Measurements from ENCODE around the gene FAM222A. TPM values are rescaled to one million over a fixed set of nuclear protein-coding genes. Genes with fewer than 3 reads are reported as not detected.

The FAM222A gene
- total RNA-seq, 1 experiment from 2014 or later = 2.8 TPM

DNA sequence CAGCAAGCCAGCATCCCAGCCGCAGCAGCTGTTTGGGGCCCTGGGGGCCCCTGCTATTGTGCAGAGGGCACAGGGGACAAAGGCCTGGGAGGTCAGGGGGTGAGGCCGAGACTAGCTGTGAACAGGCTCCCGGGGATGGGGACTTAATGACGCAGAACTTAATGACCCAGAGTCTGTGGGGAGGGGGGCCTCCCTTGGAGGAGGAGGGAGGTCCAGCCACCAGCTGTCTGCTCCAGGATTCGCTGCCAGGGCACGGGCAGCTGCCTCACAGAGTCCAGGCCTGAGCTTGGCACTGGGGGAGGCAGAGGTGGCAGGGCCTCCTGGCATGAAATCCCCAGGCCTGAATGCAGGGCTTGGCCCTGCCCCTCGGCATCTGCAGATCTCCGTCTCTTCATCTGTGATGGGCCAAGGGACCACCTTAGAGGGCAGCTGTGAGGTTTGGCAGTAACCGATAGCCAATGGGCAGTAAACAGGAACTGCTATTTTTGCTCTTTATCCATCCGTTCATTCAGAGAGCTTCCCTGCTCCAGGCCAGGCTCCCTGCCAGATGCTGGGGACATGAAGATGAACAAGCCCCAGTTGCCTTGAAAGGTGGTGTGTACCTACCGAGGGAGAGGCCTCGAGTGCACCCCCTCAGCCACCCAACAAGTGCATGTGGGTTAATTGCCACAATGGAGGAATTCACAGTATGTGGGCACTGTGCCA, 6.7 kb downstream of the FAM222A start:
- H4K91ac ChIP-seq (ENCODE audit: insufficient read length, low read depth, low read length) = no peak overlapping the region
- H4K20me1 ChIP-seq (ENCODE audit: control insufficient read depth, insufficient read depth, insufficient read length) = no peaks in the 10 kb centered on the region
- H4K8ac ChIP-seq (replicated peaks; ENCODE audit: insufficient read length, low read depth, low read length) = no peak overlapping the region
- H3K27ac ChIP-seq (ENCODE audit: insufficient read length, low read depth, low read length) = no peak overlapping the region
- no peaks in the 10 kb centered on the region for H3K79me2 ChIP-seq (ENCODE audit: insufficient read depth, low read length)
- H3K27me3 Mint-ChIP-seq (ENCODE audit: low read depth) = peaks cover 41% of the 10 kb centered on the region
- H2AFZ ChIP-seq (ENCODE audit: low read length) = no peak overlapping the region
- no peaks in the 10 kb centered on the region for H3K4me1 ChIP-seq (ENCODE audit: insufficient read depth, low read length)
- no peaks in the 10 kb centered on the region for H3K9me3 ChIP-seq (ENCODE audit: control insufficient read depth, low read depth, low read length)
- H3K14ac ChIP-seq (ENCODE audit: insufficient read depth, low read length) = no peak overlapping the region
- peaks cover 20 to 43% of the 10 kb centered on the region in 2 experiments for H3K4me1 Mint-ChIP-seq
- no peak overlapping the region for H3K9ac ChIP-seq (ENCODE audit: extremely low read depth, insufficient read length, low read length)
- H3T11ph ChIP-seq (ENCODE audit: low read length) = no peak overlapping the region
- no peaks in the 10 kb centered on the region; the same call in 1 of the 2 replicates for H3K27me3 ChIP-seq (ENCODE audit: insufficient read depth, low read length)
- H3K18ac ChIP-seq (ENCODE audit: insufficient read length, low read depth, low read length) = no peak overlapping the region
- H3K4me3 Mint-ChIP-seq = no peak overlapping the region
- H2BK15ac ChIP-seq (ENCODE audit: low read depth, low read length) = no peak overlapping the region
- WGBS (ENCODE audit: extremely low coverage, insufficient read length, low lambda C conversion rate) = no CpG with 5 or more reads among the region's 12 CpGs
- no peak overlapping the region for H3K56ac ChIP-seq (ENCODE audit: insufficient read length, low read depth, low read length)
- H2BK5ac ChIP-seq (ENCODE audit: insufficient read length, low read length) = no peak overlapping the region
- H4K5ac ChIP-seq (ENCODE audit: insufficient read length, low read depth, low read length) = no peak overlapping the region
- no peak overlapping the region for H3K23ac ChIP-seq (ENCODE audit: insufficient read length, low read depth, low read length)
- H3K27ac Mint-ChIP-seq = no peak overlapping the region
- no peak overlapping the region for H2BK12ac ChIP-seq (ENCODE audit: insufficient read length, low read depth, low read length)
- H2AK5ac ChIP-seq (ENCODE audit: insufficient read length, low read length) = no peak overlapping the region
- H2BK120ac ChIP-seq (ENCODE audit: low read depth, low read length, poor library complexity, severe bottlenecking) = no peak overlapping the region
- H3K79me1 ChIP-seq (ENCODE audit: insufficient read depth, low read depth, low read length, poor library complexity, severe bottlenecking) = no peaks in the 10 kb centered on the region
- TF ChIP-seq, protein P1, sequence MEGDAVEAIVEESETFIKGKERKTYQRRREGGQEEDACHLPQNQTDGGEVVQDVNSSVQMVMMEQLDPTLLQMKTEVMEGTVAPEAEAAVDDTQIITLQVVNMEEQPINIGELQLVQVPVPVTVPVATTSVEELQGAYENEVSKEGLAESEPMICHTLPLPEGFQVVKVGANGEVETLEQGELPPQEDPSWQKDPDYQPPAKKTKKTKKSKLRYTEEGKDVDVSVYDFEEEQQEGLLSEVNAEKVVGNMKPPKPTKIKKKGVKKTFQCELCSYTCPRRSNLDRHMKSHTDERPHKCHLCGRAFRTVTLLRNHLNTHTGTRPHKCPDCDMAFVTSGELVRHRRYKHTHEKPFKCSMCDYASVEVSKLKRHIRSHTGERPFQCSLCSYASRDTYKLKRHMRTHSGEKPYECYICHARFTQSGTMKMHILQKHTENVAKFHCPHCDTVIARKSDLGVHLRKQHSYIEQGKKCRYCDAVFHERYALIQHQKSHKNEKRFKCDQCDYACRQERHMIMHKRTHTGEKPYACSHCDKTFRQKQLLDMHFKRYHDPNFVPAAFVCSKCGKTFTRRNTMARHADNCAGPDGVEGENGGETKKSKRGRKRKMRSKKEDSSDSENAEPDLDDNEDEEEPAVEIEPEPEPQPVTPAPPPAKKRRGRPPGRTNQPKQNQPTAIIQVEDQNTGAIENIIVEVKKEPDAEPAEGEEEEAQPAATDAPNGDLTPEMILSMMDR (conservative IDR thresholded peaks at IDR 0.05) = no peak
- no peaks in the 10 kb centered on the region for H3K9me3 Mint-ChIP-seq
- H3K36me3 Mint-ChIP-seq (ENCODE audit: insufficient read depth in 1 of 3, low read depth in 3 of 3) = no peaks in the 10 kb centered on the region
- H3K4me2 ChIP-seq (ENCODE audit: insufficient read depth, insufficient read length, low read length) = no peak overlapping the region
- H3K23me2 ChIP-seq (ENCODE audit: insufficient read length, low read depth, low read length, poor library complexity, severe bottlenecking) = no peaks in the 10 kb centered on the region
- no peak overlapping the region for H3K4ac ChIP-seq (ENCODE audit: low read depth, low read length)
- no peak for DNase-seq
- H2BK20ac ChIP-seq (ENCODE audit: low read depth, low read length, poor library complexity, severe bottlenecking) = no peak overlapping the region

Measured in H9 (cell line).